NCI-H2107 (cell line): Measurements from ENCODE around the gene GALNT4.

ENCODE experiments used
- DNase-seq: peaks from one replicate; lab custom pipeline; 2025; lab: John Stamatoyannopoulos, UW

The GALNT4 gene

DNA sequence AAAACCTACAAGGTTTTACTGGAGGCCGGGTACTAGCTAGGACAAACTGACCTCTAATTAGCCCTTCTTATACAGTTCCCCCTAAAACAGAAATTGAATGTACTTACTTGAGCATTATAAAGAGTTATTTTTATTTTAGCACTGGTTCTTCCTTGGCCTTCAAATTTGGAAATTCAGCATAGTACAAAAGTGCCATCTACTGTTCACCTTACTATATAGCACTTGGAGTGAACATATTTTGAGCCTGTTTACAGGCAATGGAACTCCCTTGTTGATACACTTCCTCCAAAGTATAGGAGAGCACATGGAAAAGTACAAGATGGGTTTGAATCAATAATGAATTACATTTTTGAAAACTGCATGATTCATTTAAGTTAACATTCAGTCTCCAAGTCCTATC lies 5.1 kb upstream of the GALNT4 start:
- peak; percentile 5 for DNase-seq

DNA sequence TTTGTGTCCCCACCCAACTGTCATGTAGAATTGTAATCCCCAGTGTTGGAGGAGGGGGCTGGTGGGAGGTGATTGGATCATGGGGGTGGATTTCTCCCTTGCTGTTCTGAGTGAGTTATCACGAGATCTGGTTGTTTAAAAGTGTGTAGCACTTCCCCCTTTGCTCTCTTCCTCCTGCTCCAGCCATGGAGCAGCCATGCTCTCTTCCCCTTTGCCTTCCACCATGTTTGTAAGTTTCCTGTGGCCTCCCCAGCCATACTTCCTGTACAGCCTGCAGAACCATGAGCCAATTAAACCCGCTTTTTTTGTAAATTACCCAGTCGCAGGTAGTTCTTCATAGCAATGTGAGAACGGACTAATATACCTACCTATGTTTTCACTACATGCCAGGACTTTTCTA lies 3.8 kb upstream of the GALNT4 start:
- no peak for DNase-seq

GRCh38 chr12:89525824-89526770 lies 1.5 kb upstream of the GALNT4 start, which contains the start of gene POC1B:
POC1B (minus strand) TSS chr12:89526047; CDS start chr12:89525895, 152 bp downstream.
- peak; percentile 59 for DNase-seq

DNA sequence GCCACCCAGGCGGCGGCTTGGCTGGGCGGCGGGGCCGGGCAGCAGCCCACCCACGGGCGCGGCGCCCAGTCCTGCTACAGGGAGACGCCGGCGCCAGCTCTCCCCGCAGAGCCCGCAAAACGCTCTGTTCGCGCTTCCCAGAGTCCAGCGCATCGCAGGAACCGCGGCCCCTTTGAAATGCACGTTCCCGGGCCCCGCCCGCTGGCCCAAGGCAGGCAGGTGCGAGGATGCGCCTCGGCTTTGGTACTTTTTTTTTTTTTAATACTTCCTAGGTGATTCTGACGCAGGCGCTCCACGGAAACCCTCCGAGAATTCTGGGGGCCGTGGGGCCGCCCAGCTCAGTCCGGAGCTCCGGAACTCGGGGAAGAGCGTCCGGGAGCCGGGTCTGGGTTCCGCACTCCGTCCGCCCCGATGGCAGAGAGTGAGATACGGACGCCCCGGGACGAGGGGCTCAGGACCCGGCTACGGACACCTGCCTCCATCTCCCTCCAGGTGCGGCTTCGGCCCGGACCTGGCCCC lies 768 bp upstream of the GALNT4 start:
- no peak for DNase-seq

DNA sequence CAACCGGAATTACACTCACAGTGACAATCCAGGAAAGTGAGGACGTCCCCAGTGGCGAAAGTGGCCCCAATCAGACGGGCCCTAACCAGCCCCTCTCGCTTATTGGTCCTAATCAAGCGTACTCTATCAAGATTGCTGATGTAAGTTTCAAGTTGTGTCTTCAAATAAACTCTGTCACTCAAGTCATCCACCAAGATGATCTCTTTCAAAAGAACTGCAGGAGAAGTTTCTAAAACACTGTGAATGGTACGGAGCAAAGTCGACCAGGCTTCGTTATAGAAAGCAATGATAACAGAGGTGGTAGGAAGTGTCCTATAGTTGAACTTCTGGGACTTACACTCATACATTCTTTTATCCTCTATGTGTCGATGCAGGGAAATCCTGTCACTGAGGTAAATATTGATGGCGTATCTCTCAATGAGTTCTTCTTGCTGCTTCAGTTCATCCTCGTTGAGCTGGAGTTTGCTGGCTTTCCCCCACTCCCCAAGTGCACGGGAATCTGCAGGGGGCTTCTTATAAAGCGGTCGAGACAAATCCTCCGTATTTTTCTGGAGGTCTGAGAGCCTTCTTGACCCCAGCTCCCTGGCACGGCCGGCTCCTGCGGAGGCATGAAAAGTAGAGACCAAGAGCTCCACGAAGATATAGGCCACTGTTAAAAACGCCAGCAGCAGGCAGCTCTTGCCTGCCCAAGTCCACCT lies 604 bp downstream of the GALNT4 start:
- DNase-seq, result no peak

DNA sequence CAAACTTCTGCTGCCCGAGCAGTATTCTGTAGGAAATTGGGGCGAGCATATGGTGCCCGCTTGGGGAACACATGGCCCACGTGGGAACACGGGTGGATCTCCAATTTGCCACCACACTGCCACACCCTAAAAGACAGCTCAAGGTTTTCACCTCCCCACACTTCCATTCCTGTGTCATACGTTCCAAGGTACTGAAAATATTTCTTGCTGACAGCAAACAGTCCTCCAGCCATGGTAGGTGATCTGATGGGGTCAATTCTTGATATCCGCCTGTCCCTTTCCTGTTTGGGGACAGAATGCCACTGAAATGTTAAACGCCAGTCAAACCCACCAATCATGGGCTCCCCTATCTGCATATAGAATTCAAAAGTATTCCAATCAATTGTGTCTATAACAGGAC lies 1.2 kb downstream of the GALNT4 start:
- DNase-seq, result no peak

DNA sequence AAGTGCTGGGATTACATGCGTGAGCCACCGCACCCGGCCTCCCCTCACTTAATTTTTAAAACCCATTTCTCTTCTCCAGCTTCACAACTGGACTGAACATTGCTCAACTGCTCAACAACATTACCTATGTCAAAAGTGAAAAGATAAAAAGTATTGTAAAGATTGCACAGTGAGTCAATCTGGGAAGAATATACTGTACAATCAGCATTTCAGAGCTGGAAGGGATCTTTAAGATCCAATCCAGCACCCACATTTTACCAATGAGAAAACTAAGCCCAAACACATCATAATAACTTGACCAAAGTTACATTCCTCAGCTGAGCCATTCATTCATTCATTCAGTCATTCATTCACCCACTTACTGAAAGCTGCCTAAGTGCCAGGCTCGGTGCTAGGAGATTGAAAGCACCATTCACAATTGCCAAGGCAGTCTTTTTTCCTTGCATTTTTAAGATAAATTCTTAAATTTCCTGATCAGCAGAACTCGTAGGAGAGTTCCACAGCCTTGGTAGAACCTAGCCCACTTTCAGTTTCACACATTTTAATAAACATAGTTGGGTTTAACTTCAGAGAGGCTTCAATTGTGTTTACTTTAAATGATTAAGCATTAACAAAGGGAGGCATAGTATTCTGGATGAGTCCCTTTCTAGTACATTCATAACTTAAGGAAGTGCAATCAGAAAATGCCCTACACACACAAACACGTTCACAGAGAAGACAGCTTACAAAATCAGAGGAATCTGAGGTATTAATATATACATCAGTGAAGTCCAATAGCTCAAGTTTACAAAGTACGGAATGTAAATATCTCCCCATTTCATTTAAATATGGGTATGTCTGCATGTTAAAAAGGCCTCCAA lies 3.0 kb downstream of the GALNT4 start:
- DNase-seq, result no peak

GRCh38 chr12:89517720-89518119 lies 6.9 kb downstream of the GALNT4 start:
- no peak for DNase-seq

DNA sequence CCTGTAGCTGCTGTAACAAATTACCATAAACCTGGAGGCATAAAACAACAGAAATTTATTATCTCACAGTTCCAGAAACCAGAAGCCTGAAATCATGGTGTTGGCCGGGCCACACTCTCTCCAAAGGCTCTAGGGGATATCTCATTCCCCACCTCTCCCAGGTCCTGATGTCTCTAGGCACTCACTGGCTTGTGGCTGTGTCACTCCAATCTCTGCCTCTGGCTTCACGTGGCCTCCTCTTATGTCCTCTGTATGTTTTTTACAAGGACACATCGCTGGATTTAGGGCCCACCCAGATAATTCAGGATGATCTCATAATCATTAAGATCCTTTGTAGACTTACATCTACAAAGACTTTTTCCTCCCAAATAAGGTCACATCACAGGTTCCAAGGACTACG lies 8.0 kb downstream of the GALNT4 start:
- DNase-seq, result no peak

GRCh38 chr12:89514751-89515150 lies 9.8 kb downstream of the GALNT4 start:
- DNase-seq, result no peak

DNA sequence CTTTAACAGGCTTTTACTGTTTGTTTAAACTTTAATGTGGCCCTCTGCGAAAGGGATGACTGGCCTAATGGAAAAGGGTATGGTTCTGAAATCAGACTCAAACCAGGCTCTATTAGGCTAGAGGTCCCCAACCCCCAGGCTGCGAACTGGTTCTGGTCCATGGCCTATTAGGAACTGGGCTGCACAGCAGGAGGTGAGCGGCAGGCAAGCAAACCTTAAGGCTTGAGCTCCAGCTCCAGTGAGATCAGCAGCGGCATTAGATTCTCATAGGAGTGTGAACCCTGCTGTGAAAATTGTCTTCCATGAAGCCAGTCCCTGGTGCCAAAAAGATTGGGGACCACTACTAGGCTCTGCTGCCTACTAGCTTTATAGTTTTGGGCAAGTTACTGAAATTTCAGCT lies 11.1 kb downstream of the GALNT4 start:
- DNase-seq, result no peak

- DNase-seq, result no peak
Observed at GRCh38 chr12:89507015-89507824, 17.4 kb downstream of the GALNT4 start.

GRCh38 chr12:89506050-89506449 lies 18.5 kb downstream of the GALNT4 start:
- DNase-seq, result no peak

- no peak for DNase-seq
Observed at GRCh38 chr12:89504560-89505346, 19.8 kb downstream of the GALNT4 start.

- DNase-seq, result no peak
Observed at GRCh38 chr12:89501793-89502192, 22.8 kb downstream of the GALNT4 start.

- no peak for DNase-seq
Observed at GRCh38 chr12:89499857-89500256, 24.7 kb downstream of the GALNT4 start.

- no peak for DNase-seq
Observed at GRCh38 chr12:89497467-89497866, 27.1 kb downstream of the GALNT4 start.

- no peak for DNase-seq
Observed at GRCh38 chr12:89497005-89497404, 27.6 kb downstream of the GALNT4 start.

- no peak for DNase-seq
Observed at GRCh38 chr12:89494411-89495231, 30.0 kb downstream of the GALNT4 start.
